Parathyroid adenoma (tissue), 2 donors: ENCODE measurements around the gene PLCL1.

Experiments
- H2AFZ ChIP-seq: fragments of 300-600 bp; sonication (generic); one replicate; pipeline ENCODE4 v1.7.0; 2017; ENCODE audit warnings: antibody characterized with exemption, mild to moderate bottlenecking
- H3K27ac ChIP-seq: fragments of 300-600 bp; sonication (generic); one replicate; pipeline ENCODE4 v1.7.0; 2017
- H3K27me3 ChIP-seq: fragments of 300-600 bp; sonication (generic); one replicate; pipeline ENCODE4 v1.7.0; 2017; ENCODE audit warnings: low read length; ENCODE audit not compliant: control insufficient read depth, insufficient read depth
- H3K36me3 ChIP-seq: fragments of 300-600 bp; sonication (generic); one replicate; pipeline ENCODE4 v1.7.0; 2017; ENCODE audit warnings: low read length; ENCODE audit not compliant: control insufficient read depth, insufficient read depth
- H3K4me1 ChIP-seq: fragments of 300-600 bp; sonication (generic); one replicate; pipeline ENCODE4 v1.7.0; 2017; ENCODE audit warnings: control low read depth
- H3K4me2 ChIP-seq: fragments of 300-600 bp; sonication (generic); one replicate; pipeline ENCODE4 v1.7.0; 2017; ENCODE audit warnings: low read length
- H3K4me3 ChIP-seq: fragments of 300-600 bp; sonication (generic); one replicate; pipeline ENCODE4 v1.7.0; 2017; ENCODE audit warnings: low read depth, low read length
- H3K79me2 ChIP-seq: fragments of 300-600 bp; sonication (generic); one replicate; pipeline ENCODE4 v1.7.0; 2017; ENCODE audit warnings: control low read depth
- H3K9ac ChIP-seq: fragments of 300-600 bp; sonication (generic); one replicate; pipeline ENCODE4 v1.7.0; 2017; ENCODE audit warnings: mild to moderate bottlenecking
- H3K9me3 ChIP-seq: fragments of 300-600 bp; sonication (generic); one replicate; pipeline ENCODE4 v1.7.0; 2017; ENCODE audit warnings: low read length; ENCODE audit not compliant: control insufficient read depth
- CTCF ChIP-seq: fragments of 300-600 bp; sonication (generic); IDR thresholded peaks from one replicate; pipeline ENCODE4 v1.7.0; 2017; ENCODE audit warnings: antibody characterized with exemption, mild to moderate bottlenecking
- donor health status: primary hyperparathyroidism.

The PLCL1 gene

DNA sequence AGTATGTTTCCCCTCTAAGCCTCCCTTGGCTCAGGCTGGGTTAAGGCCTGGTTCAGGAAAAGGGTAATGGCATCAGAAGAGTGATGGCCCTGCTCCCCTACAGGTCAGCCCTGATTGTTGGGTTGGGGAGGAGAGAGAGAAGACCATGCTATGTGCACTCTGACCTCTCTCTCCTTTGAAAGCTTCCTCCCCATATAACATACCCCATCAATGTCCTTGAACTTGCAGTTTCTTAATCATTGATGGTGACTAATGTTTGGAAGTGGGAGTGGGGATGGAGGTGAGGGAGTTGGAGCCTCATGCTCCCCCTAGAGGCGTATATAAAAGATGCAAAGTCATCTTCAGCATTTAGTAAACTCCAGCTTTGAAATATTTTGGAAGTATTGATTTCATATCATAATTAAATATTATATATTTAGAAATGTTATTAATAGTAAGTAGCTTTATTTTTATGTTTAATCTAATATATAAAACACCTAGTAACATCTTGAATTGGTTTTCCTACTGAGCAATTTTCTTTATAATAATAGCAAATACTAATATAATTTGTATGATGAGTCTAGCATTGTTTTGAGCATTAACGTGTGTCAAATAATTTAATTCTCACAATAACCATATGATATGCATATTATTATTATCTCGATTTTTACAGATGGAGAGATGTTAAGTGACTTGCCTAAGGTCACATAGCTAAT is 8.8 kb downstream of the PLCL1 start:
- TF ChIP-seq CTCF = peak; percentile 36
- Histone ChIP-seq H3K9me3 (no peaks in the 10 kb centered on the region), H3K27me3 (no peaks in the 10 kb centered on the region)

DNA sequence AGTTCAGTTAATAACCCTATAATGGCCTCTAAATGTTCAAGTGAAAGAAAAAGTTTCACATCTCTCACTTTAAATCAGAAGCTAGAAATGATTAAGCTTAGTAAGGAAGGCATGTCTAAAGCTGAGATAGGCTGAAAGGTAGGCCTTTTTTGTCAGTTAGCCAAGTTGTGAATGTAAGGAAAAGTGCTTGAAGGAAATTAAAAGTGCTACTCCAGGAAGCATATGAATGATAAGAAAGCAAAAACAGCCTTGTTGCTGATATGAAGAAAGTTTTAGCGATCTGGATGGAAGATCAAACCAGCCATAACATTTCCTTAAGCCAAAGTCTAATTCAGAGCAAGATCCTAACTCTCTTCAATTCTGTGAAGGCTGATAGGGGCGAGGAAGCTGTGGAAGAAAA is 10.1 kb downstream of the PLCL1 start:
- H3K4me2 ChIP-seq = no peak overlapping the region
- no peaks in the 10 kb centered on the region for H3K27me3 ChIP-seq
- TF ChIP-seq CTCF = no peak
- H3K4me3 ChIP-seq = no peak overlapping the region
- H3K4me1 ChIP-seq = peaks cover 7% of the 10 kb centered on the region
- no peak overlapping the region for H3K27ac ChIP-seq
- H3K9me3 ChIP-seq = no peaks in the 10 kb centered on the region
- H3K9ac ChIP-seq = no peak overlapping the region
- no peak overlapping the region for H2AFZ ChIP-seq
- H3K79me2 ChIP-seq = peaks cover 50% of the 10 kb centered on the region
- H3K36me3 ChIP-seq = no peaks in the 10 kb centered on the region

More for the DNA sequence above, 8.8 kb downstream of the PLCL1 start:
- Histone ChIP-seq H3K79me2 (peaks cover 37% of the 10 kb centered on the region), H3K4me2 (no peak overlapping the region), H2AFZ (no peak overlapping the region), H3K4me3 (no peak overlapping the region), H3K4me1 (peaks cover 7% of the 10 kb centered on the region), H3K36me3 (no peaks in the 10 kb centered on the region), H3K27ac (no peak overlapping the region), H3K9ac (no peak overlapping the region)

DNA sequence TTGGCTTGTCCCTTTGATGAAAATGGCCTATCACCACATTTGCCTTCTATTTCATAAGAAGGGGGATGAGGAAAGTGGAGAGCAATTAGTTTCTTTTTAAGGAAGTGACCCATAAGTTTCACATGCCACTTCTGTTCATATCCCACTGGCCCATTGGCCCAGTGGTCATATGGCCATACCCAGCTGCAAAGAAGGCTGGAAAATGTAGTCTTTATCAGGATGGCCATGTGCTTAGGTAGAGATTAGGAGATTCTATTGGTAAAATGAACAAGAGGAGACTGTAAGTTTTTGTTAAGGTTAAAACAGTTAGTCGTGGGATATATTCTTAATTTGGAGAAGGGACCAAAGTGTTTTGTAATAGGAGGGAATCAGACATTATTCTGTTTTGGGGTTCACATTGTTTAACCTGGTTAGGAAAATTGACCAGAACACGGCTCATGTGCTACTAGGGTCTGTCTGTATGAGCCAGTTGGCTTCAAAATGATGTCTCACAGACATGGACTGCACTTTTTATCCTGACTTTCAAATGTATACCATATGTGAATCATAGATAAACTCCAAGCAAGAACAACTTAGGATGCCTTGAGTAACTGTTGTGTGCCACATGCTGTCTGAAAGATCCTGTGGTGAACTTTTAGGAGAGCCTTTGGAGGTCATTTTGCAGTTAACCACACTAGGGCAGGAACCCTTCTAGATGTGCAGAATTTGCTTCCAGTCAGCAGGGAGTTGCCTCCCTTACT is 17.3 kb downstream of the PLCL1 start:
- Histone ChIP-seq H3K27ac (no peak overlapping the region), H3K9me3 (no peaks in the 10 kb centered on the region), H3K9ac (no peak overlapping the region), H3K27me3 (no peaks in the 10 kb centered on the region), H3K79me2 (peaks cover 47% of the 10 kb centered on the region), H3K4me2 (no peak overlapping the region), H3K4me1 (no peaks in the 10 kb centered on the region), H3K4me3 (no peak overlapping the region), H3K36me3 (no peaks in the 10 kb centered on the region), H2AFZ (no peak overlapping the region)
- TF ChIP-seq CTCF = no peak

- Histone ChIP-seq H3K79me2 (peaks cover 44% of the 10 kb centered on the region), H3K4me2 (no peak overlapping the region), H3K27me3 (no peaks in the 10 kb centered on the region), H2AFZ (no peak overlapping the region), H3K4me1 (no peaks in the 10 kb centered on the region), H3K36me3 (no peaks in the 10 kb centered on the region), H3K27ac (no peak overlapping the region), H3K4me3 (no peak overlapping the region), H3K9me3 (no peaks in the 10 kb centered on the region), H3K9ac (no peak overlapping the region)
- no peak for TF ChIP-seq CTCF
Observed at GRCh38 chr2:197822333-197822732, 17.9 kb downstream of the PLCL1 start.
